HEK293T (cell line): ENCODE data around the gene CLMP.

Experiments used
- ARNT ChIP-seq: fragments of 450-650 bp; IDR thresholded peaks from 2 replicates; pipeline ENCODE4 v1.6.1; 2017; ENCODE audit warnings: mild to moderate bottlenecking
- BHLHE40 ChIP-seq: fragments of 450-650 bp; IDR thresholded peaks from 2 replicates; pipeline ENCODE4 v1.6.1; 2016; ENCODE audit warnings: mild to moderate bottlenecking, moderate library complexity, borderline replicate concordance
- CTBP1 ChIP-seq: fragments of 450-650 bp; IDR thresholded peaks from 2 replicates; pipeline ENCODE4 v1.6.1; 2016; ENCODE audit warnings: borderline replicate concordance
- ELF4 ChIP-seq: fragments of 450-650 bp; IDR thresholded peaks from 2 replicates; pipeline ENCODE4 v1.6.1; 2017; ENCODE audit warnings: antibody characterized with exemption
- FOXA1 ChIP-seq: fragments of 450-650 bp; IDR thresholded peaks from 2 replicates; pipeline ENCODE4 v1.6.1; 2016; ENCODE audit warnings: mild to moderate bottlenecking
- FOXM1 ChIP-seq: fragments of 450-650 bp; IDR thresholded peaks from 2 replicates; pipeline ENCODE4 v1.6.1; 2017; ENCODE audit warnings: mild to moderate bottlenecking, borderline replicate concordance
- L3MBTL2 ChIP-seq: fragments of 450-650 bp; conservative IDR thresholded peaks from 2 replicates; pipeline ENCODE4 v1.6.1; 2016; ENCODE audit warnings: mild to moderate bottlenecking
- NFRKB ChIP-seq: fragments of 450-650 bp; IDR thresholded peaks from 2 replicates; pipeline ENCODE4 v1.6.1; 2016; ENCODE audit warnings: mild to moderate bottlenecking, moderate library complexity
- SP1 ChIP-seq: fragments of 450-650 bp; IDR thresholded peaks from 2 replicates; pipeline ENCODE4 v1.6.1; 2017
- SUZ12 ChIP-seq: fragments of 450-650 bp; IDR thresholded peaks from 2 replicates; pipeline ENCODE4 v1.6.1; 2016; ENCODE audit warnings: mild to moderate bottlenecking
- TARDBP ChIP-seq: fragments of 450-650 bp; IDR thresholded peaks from 2 replicates; pipeline ENCODE4 v1.6.1; 2016
- ZNF384 ChIP-seq: fragments of 450-650 bp; IDR thresholded peaks from 2 replicates; pipeline ENCODE4 v1.6.1; 2016
- TF ChIP-seq, protein P1 (sequence below): fragments of 450-650 bp; IDR thresholded peaks from 2 replicates; pipeline ENCODE4 v1.6.1; 2016

DNA sequence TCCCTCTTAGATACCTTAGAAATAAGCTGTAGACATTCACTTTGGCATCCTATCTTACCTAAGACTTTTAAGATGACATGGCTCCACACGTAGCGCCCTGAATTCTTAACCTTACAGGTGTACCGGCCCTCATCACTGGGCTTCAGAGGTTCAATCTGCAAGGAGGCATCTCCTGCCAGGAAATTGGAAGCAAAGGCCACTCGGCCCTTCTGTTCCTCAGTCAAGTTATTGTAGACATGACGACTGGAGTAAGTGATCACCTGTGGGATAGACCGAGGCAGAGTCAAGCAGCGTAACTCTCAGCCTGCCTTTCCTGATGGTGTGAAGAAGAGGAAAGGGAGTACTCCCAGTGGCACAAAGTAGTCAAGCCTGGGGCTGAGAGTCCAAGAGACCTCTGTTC, 110.6 kb downstream of the CLMP start:
- TF ChIP-seq BHLHE40 (no peak), FOXM1 (no peak), ELF4 (no peak), SUZ12 (no peak), TARDBP (no peak), NFRKB (no peak), FOXA1 (no peak), SP1 (no peak), ARNT (no peak), L3MBTL2 (no peak), ZNF384 (no peak), CTBP1 (no peak)
- TF ChIP-seq, protein P1, sequence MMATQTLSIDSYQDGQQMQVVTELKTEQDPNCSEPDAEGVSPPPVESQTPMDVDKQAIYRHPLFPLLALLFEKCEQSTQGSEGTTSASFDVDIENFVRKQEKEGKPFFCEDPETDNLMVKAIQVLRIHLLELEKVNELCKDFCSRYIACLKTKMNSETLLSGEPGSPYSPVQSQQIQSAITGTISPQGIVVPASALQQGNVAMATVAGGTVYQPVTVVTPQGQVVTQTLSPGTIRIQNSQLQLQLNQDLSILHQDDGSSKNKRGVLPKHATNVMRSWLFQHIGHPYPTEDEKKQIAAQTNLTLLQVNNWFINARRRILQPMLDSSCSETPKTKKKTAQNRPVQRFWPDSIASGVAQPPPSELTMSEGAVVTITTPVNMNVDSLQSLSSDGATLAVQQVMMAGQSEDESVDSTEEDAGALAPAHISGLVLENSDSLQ: no peak
